Measurements from ENCODE around the gene STMN1.

DNA sequence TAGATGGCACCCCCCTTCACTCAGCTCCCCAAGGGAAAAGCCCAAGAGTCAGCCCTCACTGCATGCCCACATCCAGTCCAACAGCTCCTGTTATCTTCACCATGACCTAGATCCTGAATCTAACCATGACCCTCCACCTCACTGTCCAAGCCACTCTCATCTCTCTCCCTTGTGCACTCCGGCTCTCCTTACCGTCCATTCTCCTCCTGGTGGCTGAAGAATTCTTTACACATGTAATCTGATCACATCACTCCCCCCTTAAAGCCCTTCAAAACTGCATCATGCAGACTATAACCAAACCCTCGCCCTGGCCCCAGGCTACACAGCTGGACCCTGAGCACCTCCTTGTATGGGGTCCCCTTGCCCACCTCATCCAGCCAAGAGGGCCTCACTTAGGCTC, 16.7 kb downstream of the STMN1 start:
- no peak for TF ChIP-seq EP300 (IDR thresholded peaks at IDR 0.05)
- TF ChIP-seq, protein P1, sequence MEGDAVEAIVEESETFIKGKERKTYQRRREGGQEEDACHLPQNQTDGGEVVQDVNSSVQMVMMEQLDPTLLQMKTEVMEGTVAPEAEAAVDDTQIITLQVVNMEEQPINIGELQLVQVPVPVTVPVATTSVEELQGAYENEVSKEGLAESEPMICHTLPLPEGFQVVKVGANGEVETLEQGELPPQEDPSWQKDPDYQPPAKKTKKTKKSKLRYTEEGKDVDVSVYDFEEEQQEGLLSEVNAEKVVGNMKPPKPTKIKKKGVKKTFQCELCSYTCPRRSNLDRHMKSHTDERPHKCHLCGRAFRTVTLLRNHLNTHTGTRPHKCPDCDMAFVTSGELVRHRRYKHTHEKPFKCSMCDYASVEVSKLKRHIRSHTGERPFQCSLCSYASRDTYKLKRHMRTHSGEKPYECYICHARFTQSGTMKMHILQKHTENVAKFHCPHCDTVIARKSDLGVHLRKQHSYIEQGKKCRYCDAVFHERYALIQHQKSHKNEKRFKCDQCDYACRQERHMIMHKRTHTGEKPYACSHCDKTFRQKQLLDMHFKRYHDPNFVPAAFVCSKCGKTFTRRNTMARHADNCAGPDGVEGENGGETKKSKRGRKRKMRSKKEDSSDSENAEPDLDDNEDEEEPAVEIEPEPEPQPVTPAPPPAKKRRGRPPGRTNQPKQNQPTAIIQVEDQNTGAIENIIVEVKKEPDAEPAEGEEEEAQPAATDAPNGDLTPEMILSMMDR (IDR thresholded peaks at IDR 0.05), result no peak
